ENCODE data around the gene CUL9. TPM values are rescaled to one million over a fixed set of nuclear protein-coding genes. Genes with fewer than 3 reads are reported as not detected.

The CUL9 gene
- polyA plus RNA-seq, 1 donor (not counting 4 experiments of a cell fraction or from before 2014, with no cell fraction given), result 21.6 TPM

- Histone ChIP-seq H2AFZ (ENCODE audit: control insufficient read depth, low read length) (no peak overlapping the region), H3K4me2 (ENCODE audit: control insufficient read depth, extremely low read depth, insufficient read depth, low read depth, low read length) (no peak overlapping the region), H3K79me2 (ENCODE audit: control insufficient read depth, insufficient read depth, low read length) (no peaks in the 10 kb centered on the region), H3K4me1 (ENCODE audit: control insufficient read depth, extremely low read depth, insufficient read depth, low read length) (peaks cover 9% of the 10 kb centered on the region), H3K27ac (ENCODE audit: control insufficient read depth, insufficient read depth, low read length) (no peak overlapping the region), H3K9ac (ENCODE audit: control insufficient read depth, extremely low read depth, insufficient read depth, low read length) (no peak overlapping the region), H3K9me3 (ENCODE audit: control insufficient read depth, low read depth, low read length) (no peaks in the 10 kb centered on the region), H3K4me3 (ENCODE audit: control insufficient read depth in 2 of 3, extremely low read depth in 1 of 3, insufficient read depth in 2 of 3, low read depth in 1 of 3, low read length in 3 of 3) (no peak overlapping the region), H3K36me3 (ENCODE audit: control insufficient read depth in 2 of 2, extremely low read depth in 1 of 2, insufficient read depth in 2 of 2, low read length in 2 of 2) (peaks cover 25 to 37% of the 10 kb centered on the region in 2 experiments), H3K9me1 (ENCODE audit: control insufficient read depth, extremely low read depth, insufficient read depth, low read length) (no peaks in the 10 kb centered on the region), H3K27me3 (ENCODE audit: control insufficient read depth, extremely low read depth, insufficient read depth, low read length) (no peaks in the 10 kb centered on the region), H4K20me1 (ENCODE audit: control insufficient read depth, extremely low read depth, insufficient read depth, low read length) (no peaks in the 10 kb centered on the region)
- FAIRE-seq (no peak), DNase-seq (ENCODE audit: low read depth, low spot score) (no peak)
- TF ChIP-seq EZH2 (IDR thresholded peaks at IDR 0.05; ENCODE audit: low read length), result no peak
- TF ChIP-seq, protein P1, sequence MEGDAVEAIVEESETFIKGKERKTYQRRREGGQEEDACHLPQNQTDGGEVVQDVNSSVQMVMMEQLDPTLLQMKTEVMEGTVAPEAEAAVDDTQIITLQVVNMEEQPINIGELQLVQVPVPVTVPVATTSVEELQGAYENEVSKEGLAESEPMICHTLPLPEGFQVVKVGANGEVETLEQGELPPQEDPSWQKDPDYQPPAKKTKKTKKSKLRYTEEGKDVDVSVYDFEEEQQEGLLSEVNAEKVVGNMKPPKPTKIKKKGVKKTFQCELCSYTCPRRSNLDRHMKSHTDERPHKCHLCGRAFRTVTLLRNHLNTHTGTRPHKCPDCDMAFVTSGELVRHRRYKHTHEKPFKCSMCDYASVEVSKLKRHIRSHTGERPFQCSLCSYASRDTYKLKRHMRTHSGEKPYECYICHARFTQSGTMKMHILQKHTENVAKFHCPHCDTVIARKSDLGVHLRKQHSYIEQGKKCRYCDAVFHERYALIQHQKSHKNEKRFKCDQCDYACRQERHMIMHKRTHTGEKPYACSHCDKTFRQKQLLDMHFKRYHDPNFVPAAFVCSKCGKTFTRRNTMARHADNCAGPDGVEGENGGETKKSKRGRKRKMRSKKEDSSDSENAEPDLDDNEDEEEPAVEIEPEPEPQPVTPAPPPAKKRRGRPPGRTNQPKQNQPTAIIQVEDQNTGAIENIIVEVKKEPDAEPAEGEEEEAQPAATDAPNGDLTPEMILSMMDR (optimal IDR thresholded peaks at IDR 0.05 in 1 of 3, IDR thresholded peaks at IDR 0.05 in 1 of 3, conservative IDR thresholded peaks at IDR 0.05 in 1 of 3; ENCODE audit: extremely low read depth in 1 of 3, insufficient read depth in 2 of 3, low read length in 3 of 3), result no peak
- dilution Hi-C loops (cut with MboI; ENCODE audit: extremely low pct_ligation_motif_present, low sequenced_read_pairs), result no loop called here
Observed at GRCh38 chr6:43219814-43220213, 37.8 kb downstream of the CUL9 start.

GRCh38 chr6:43220439-43220951, 38.5 kb downstream of the CUL9 start:
- dilution Hi-C loops (cut with MboI; ENCODE audit: extremely low pct_ligation_motif_present, low sequenced_read_pairs), result no loop called here
- no peaks in the 10 kb centered on the region for H3K79me2 ChIP-seq (ENCODE audit: control insufficient read depth, insufficient read depth, low read length)
- H3K4me2 ChIP-seq (ENCODE audit: control insufficient read depth, extremely low read depth, insufficient read depth, low read depth, low read length), result no peak overlapping the region
- FAIRE-seq (no peak), DNase-seq (ENCODE audit: low read depth, low spot score) (no peak)
- H3K4me1 ChIP-seq (ENCODE audit: control insufficient read depth, extremely low read depth, insufficient read depth, low read length), result peaks cover 9% of the 10 kb centered on the region
- TF ChIP-seq, protein P1 (optimal IDR thresholded peaks at IDR 0.05 in 1 of 3, IDR thresholded peaks at IDR 0.05 in 1 of 3, conservative IDR thresholded peaks at IDR 0.05 in 1 of 3; ENCODE audit: extremely low read depth in 1 of 3, insufficient read depth in 2 of 3, low read length in 3 of 3), result no peak
- TF ChIP-seq EZH2 (IDR thresholded peaks at IDR 0.05; ENCODE audit: low read length), result no peak
- H3K36me3 ChIP-seq (ENCODE audit: control insufficient read depth in 2 of 2, extremely low read depth in 1 of 2, insufficient read depth in 2 of 2, low read length in 2 of 2), result peaks cover 23 to 32% of the 10 kb centered on the region in 2 experiments
- H4K20me1 ChIP-seq (ENCODE audit: control insufficient read depth, extremely low read depth, insufficient read depth, low read length), result no peaks in the 10 kb centered on the region
- H3K27me3 ChIP-seq (ENCODE audit: control insufficient read depth, extremely low read depth, insufficient read depth, low read length), result no peaks in the 10 kb centered on the region
- H3K9me1 ChIP-seq (ENCODE audit: control insufficient read depth, extremely low read depth, insufficient read depth, low read length), result no peaks in the 10 kb centered on the region
- H3K4me3 ChIP-seq (ENCODE audit: control insufficient read depth in 2 of 3, extremely low read depth in 1 of 3, insufficient read depth in 2 of 3, low read depth in 1 of 3, low read length in 3 of 3), result no peak overlapping the region
- no peaks in the 10 kb centered on the region for H3K9me3 ChIP-seq (ENCODE audit: control insufficient read depth, low read depth, low read length)
- H3K27ac ChIP-seq (ENCODE audit: control insufficient read depth, insufficient read depth, low read length), result no peak overlapping the region
- no peak overlapping the region for H3K9ac ChIP-seq (ENCODE audit: control insufficient read depth, extremely low read depth, insufficient read depth, low read length)
- no peak overlapping the region for H2AFZ ChIP-seq (ENCODE audit: control insufficient read depth, low read length)
